Gastroesophageal sphincter (tissue), 3 donors: ENCODE data around the gene MEGF6.

ENCODE experiments used
- CTCF ChIP-seq, 4 experiments: fragments of 200-600 bp in 2 of 4; fragments of 450-650 bp in 2 of 4; sonication (generic) in 1 of 4; IDR thresholded peaks; one replicate each; pipeline ENCODE4 v1.5.1; 2017 to 2019; ENCODE audit warnings: antibody characterized with exemption in 4 of 4, mild to moderate bottlenecking in 2 of 4, moderate library complexity in 2 of 4
- EP300 ChIP-seq: sonication (generic); formaldehyde crosslinking; IDR thresholded peaks from one replicate; pipeline ENCODE4 v1.6.1; 2017; ENCODE audit warnings: antibody characterized with exemption, mild to moderate bottlenecking
- POLR2A ChIP-seq, 2 donors: fragments of 450-650 bp; IDR thresholded peaks; one replicate each; pipeline ENCODE4 v1.6.1; 2017; ENCODE audit warnings: antibody characterized with exemption in 2 of 2, mild to moderate bottlenecking in 2 of 2, moderate library complexity in 1 of 2
- POLR2AphosphoS5 ChIP-seq: sonication (generic); formaldehyde crosslinking; IDR thresholded peaks from one replicate; pipeline ENCODE4 v1.6.1; 2017; ENCODE audit warnings: antibody characterized with exemption

GRCh38 chr1:3462356-3463012, 148.8 kb downstream of the MEGF6 start:
- TF ChIP-seq POLR2A (IDR thresholded peaks at IDR 0.05) (no peak), CTCF (IDR thresholded peaks at IDR 0.05) (no peak), POLR2AphosphoS5 (no peak), EP300 (no peak)
